GM19351 (cell line): ENCODE data around the gene CPED1.
"Not testable (repeated sequence)": the region's sequence is repeated elsewhere in the genome, so short reads cannot be mapped to it uniquely, and the experiment has no call there.

Experiments
- ATAC-seq: cut with Tn5 transposase; IDR thresholded peaks from one replicate; pipeline ENCODE4 v1.9.1; 2021; ENCODE audit warnings: mild to moderate bottlenecking, moderate library complexity; ENCODE audit not compliant: unreplicated experiment

Gene CPED1

DNA sequence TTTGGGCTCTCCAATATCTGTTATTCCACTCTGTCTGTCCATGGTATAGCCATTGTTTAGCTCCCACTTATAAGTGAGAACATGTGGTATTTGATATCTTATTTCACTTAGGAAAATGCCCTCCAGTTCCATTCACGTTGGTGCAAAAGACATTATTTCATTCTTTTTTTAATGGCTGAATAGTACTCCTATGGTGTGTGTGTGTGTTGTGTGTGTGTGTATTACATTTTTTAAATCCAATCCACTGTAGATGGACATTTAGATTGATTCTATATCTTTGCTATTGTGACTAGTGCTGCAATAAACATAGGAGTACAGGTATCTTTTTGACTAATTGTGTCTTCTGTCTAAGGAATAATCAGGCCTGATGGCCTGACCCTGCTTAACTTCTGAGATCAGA lies 7.4 kb upstream of the CPED1 start:
- ATAC-seq: no peak

DNA sequence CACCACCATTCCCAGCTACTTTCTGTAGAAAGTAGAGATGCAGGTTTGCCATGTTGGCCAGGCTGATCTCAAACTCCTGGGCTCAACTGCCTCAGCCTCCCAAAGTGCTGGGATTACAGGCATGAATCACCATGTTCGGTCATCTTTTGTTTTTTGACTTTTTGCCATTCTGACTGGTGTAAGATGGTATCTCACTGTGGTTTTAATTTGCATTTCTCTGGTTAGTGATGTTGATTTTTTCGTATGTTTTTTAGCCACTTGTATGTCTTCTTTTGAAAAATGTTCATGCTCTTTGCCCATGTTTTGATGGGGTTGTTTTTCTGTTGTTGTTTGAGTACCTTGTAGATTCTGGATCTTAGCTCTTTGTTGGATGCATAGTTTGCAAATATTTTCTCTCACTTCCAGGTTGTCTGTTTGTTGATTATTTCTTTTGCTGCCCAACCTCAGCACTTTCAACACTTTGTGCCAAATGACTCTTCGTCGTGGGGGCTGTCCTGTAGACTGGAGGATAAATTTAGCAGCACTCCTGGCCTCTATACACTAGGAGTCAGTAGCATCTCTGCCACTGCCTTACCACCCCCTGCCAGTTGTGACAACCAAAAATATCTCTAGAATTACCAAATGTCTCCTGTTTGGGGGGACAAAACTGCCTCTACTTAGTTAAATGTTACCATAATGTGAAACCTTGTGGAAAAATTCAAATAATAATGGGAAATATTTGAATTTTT lies 6.5 kb upstream of the CPED1 start:
- peak; percentile 59 for ATAC-seq

DNA sequence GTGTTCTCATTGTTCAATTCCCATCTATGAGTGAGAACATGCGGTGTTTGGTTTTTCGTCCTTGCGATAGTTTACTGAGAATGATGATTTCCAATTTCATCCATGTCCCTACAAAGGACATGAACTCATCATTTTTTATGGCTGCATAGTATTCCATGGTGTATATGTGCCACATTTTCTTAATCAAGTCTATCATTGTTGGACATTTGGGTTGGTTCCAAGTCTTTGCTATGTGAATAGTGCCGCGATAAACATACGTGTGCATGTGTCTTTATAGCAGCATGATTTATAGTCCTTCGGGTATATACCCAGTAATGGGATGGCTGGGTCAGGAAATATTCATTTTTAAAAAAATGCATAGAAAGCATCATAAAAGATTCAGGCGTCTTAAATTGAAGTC lies 4.9 kb upstream of the CPED1 start:
- ATAC-seq: not testable (repeated sequence)

DNA sequence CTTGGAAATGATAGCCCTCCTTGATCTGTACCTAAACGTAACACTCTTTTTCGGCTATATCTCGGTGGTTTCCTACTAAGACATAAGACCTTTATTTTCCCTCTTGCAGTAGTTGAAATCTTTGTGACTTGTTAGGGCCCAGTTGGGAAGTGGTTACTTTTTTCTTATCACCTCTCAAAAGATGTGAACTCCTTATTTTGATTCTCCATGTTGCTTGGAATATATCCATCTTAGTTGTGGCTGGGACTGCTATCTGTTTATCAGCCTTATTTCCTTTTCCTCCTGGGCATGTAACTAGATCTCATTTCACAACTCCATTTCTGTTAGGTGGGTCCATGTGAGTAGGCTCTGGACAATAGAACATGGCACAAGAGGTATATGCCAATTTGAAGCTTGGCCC lies 4.1 kb upstream of the CPED1 start:
- no peak for ATAC-seq

DNA sequence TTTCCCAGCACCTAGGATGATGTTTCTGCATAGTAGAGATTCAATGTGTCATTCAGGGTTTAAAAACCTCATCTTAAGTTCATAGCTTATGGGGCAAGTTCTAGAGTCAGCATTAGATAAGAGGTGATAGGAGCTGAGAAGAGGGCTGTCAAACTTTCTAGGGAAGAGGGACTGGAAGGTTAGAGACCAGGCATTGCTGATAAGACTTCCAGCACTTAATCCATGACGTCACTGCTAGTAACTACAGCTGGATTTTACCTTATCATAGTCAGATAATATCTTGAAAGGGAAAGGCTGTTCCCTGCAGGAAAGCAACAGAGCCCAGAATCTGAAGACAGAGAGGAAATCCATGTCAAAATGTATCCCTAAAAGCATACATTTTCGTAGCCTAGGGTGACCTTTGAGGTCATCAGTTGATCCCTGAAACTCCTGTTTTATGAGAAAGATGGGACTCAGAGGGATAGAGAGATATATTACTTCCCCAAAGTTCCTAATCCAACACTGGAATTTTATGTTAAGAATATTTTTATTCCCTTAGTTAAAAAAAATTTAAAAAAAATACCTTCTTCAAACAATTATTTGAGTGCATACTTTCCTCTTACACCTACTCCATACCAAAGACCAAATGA lies 3.3 kb upstream of the CPED1 start:
- ATAC-seq: no peak

DNA sequence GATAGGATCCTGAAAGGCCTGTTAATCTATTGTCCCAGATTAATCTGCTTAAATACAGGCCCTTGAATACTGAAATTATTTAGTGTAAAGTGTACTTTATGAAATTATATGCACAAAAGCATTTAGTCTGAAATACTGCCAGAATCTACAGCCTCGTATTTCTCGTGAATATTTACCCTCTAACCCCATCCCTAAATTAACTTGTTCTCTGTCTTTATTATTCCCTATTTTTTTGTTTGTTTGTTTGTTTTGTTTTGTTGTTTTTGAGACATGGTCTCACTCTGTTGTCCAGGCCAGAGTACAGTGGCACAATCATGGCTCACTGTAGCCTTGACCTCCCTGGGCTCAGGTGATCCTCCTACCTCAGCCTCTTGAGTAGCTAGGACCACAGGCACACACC lies 2.7 kb upstream of the CPED1 start:
- ATAC-seq: no peak

DNA sequence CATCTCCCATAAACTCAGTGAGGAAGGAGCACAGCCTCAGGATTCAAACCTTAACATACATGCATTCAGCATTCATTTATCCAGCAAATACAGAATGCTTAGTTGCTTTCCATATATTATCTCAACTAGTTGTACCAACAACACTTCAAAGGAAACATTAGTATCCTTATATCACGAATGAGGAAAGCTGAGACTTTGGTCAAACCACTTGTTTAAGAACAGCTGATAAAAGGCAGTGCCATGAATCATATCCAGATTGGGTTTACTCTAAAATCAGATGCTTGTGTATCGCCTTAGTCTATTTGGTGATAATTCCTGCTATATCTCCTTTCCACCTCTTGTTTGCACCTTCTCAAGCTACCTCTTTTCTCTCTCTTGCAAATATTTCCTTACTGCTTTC lies 1.9 kb upstream of the CPED1 start:
- no peak for ATAC-seq

DNA sequence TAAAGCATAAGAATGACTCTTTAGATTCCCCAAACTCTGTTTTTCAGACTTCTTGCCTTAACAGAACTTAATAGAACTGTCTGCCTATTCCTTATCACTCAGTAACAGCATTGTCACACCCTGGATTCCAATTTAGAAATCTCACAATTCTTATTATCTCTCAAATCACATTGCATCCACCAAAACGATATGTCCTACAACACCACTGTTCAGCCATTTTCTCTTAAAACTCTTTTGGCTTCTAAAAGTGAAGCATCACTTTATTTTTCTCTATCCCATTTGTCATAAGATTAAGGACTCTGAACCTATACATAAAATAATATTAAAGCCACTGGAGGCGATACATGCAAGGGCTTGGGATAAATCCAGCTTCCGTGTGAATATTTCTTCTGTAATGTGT lies 1.2 kb upstream of the CPED1 start:
- ATAC-seq: no peak

DNA sequence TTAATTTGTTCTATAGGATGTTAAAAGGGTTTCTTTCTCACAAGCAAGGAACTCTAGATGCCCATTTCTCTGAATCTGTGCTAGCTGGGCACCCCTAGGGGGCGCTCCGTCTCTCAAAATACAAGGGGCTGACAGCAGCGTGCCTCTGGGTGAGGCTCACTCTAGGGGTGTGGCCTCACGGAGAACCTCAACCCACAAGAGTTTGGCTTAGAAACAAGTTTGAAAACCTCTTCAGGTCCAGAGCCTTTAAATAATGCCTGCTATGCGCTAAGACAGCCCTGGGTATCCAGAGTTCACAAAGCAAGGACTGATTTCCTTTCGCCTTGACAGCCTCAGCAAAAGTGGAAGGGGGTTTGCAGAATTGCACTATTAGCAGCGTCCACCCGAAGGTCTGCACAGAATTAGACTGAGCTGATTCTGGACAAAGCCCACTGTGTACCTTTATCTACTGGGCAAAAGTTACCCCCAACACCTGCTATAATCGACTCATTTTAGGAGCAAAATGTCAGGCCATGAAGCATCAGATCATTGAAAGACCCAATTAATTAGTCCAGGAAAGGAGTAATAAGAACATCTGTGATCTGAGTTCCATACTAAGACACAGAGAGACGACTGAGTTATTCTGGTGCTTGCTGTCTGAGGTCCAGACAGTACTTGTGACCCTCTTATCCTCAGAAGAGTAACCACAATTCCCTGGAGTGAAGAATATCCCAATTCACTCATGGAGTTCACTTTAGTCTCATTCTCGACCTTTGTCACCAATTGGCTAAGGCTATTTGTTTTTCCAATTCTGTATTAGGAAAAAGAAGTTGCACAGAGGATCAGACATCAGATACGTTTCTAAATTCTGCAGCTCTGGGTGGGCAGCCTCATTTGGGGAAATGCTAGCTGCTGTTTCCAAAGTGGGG lies 574 bp upstream of the CPED1 start:
- ATAC-seq: peak; percentile 88

DNA sequence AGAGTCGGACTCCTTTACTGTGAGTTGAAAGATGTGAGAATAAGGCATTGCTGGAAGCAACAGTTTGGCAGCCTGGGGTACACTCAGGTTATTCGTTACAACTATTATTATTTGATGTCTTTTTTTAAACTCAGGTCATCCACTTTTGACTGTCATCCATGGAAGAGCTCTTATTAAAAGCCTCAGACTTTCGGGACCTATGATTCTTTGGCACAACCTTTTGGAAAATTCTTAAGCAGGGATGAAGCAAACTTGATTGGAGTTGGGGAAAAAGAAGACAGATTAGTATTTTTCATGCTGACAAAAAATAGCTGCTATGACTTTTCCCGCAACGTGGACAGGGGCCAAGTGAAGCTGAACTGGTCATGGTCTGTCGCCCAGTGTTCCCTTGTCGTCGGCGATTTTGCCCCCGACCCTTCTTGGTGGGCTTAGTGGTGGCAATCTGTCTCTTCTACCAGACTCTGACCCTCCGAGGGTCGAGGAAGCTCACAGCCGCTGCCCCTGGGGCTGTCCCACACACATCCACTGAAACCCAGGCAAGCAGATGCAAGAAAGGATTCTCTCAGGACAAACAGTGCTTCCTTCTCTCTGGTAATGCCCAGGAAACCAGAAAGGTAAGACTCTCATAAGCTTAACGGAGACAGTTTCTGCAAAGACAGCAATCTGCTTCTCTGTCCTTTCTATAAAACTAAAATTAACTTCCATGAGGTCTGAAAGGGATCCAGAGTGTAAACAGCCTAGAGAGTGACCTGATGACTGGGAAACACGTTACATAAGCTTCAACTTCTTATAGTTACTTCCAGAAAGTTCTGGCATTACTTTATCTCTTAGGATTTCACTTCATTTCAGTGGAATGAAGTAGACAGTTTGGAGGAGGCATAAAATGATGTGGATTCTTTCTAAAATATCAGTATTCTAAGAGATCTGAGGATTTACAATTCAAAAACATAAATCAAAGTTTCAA lies 1.0 kb downstream of the CPED1 start:
- ATAC-seq: no peak

DNA sequence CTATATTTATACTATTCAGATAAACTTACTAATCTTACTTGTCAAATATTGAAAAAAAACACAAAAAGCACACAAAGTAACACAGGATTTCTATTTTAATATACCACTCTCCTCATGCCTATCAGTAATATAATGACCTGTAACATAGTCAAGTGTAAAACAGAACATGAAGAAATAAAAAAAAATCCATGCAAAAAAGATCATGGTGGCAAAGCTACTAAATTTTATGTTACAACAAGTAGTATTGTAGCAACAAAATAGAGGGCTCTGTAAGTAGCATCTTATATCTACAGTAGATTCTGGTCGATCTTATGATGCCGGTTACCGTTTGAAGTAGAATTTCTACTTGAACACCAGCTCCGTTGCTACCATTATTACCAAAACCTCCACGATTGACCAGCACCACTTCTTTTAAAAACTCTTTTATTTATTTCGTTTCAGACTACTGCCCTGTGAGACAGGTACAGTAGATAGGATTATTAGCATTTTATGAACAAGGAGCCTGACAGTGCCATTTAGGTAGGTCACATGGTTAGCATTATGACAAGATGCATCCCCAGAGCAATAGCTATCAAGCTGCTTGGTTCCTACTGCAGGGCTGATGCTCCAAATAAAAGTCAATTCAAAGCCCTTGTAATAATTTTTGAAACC lies 2.1 kb downstream of the CPED1 start:
- no peak for ATAC-seq

DNA sequence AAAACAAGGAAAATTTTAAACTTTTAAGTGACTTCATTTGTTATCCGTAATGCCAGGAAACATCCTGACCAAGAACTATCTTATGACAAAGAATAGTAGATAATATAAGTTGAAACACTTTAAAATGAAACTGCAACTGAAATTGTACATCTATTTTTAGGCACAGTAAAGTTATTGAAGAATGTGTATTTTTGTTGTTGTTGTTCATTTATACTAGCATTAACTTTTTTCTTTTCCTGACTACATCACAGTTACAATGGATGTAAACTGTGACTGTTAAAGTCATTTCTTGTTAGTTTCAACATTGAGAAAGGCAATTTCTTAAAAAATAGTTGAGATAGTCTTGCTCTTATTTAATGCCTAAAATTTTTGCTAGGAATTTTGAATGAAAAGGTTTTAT lies 2.6 kb downstream of the CPED1 start:
- ATAC-seq: peak; percentile 27

DNA sequence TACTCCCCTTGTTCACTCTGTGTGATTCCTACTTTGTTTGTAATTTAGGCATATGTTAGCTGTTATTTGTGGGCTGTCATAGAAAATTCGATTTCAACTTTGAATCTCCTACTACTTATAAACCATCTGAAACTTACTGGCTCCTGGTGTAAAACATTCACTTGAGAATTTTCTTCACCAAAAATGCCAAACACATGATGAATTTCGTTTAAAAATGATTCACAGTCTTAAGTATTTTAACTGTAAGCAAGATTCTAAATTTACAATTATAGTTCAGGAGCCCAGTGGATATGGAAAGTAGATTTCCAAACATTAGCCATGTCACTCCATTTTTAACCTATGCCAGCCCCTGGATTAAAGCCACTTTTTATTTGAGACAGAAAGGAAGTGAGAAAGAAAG lies 3.1 kb downstream of the CPED1 start:
- ATAC-seq: no peak

DNA sequence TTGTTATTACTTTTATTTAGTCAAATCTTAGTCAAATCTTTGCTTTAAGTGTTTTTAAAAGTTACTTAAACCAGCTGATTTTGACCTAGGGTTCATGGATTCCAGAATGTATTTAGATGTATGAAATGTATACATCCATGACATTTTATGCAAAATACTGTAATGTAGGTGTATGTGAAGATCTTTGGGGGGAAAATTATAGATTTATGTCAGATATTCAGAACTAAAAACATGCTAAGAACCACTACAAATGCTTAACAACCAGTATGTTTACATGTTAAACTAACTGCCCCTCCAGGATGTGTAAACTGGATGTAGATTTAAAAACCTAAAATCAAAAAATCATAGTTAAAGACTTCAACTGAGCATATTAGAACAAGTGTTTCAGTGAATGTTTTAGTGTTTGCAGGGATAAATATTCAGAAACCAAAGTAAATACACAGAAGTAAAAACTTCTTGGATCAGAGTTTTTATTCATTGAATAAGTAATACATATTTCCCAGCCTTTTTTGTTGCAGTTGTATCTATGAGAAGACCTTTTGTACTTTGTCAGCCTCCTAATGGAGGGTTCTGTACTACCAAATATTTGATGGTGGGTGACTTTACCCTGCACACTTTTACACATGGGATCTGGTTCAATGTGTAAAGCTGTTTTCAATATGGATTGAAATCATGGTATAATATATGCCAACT lies 3.9 kb downstream of the CPED1 start:
- no peak for ATAC-seq

DNA sequence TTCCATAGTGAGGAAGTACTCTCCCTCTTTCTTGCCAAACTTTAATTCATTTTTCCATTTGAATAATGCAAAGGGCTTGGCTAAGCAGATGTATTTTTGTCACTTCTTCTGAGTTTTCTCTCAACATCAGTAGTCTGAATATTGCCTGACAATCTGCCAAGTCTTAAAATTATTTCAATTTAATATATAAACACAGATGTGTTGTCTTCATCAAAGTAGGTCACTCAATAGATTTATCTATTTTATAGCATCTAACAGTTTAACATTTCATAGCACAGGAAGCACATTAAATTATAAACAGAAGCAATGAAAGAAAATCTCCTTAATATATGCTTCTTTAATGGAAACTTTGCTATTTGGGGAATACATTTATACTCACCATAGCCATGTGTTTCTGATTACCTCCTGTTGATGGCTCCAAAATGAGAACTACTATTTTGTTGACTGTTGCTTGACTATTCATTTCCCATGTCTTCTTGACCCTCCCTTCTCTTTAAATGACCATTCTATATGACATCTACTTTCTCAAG lies 4.5 kb downstream of the CPED1 start:
- ATAC-seq: no peak

DNA sequence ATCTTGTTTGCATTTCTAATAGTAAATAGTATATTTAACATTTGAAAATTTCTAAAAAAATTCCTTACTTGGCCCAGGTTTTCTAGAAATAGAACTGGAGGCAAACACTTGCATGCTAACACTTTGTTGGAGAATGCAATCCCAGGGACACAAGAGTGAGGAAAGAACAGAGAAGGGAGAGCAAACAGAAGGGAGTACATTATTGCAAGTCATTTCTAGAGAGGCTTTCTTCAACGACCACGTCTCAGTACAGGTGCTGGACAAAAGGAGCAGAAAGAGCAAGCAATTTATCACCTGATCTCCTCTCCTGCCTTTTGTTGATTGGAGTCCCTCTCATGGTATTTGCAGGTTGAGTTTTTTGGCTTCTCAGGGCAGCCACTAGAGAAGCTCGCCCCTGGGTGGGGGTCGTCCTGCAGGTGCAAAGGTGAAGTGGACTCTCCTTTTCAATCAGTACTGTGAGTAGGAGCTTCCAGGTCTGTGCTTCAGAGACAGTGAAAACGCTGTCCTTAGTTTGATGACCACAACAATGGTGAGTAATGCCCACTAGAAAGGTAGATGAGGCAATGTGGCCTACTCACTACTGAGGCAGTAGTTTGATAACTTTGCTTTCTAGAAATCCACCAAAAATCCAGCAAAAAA lies 5.2 kb downstream of the CPED1 start:
- ATAC-seq: no peak

DNA sequence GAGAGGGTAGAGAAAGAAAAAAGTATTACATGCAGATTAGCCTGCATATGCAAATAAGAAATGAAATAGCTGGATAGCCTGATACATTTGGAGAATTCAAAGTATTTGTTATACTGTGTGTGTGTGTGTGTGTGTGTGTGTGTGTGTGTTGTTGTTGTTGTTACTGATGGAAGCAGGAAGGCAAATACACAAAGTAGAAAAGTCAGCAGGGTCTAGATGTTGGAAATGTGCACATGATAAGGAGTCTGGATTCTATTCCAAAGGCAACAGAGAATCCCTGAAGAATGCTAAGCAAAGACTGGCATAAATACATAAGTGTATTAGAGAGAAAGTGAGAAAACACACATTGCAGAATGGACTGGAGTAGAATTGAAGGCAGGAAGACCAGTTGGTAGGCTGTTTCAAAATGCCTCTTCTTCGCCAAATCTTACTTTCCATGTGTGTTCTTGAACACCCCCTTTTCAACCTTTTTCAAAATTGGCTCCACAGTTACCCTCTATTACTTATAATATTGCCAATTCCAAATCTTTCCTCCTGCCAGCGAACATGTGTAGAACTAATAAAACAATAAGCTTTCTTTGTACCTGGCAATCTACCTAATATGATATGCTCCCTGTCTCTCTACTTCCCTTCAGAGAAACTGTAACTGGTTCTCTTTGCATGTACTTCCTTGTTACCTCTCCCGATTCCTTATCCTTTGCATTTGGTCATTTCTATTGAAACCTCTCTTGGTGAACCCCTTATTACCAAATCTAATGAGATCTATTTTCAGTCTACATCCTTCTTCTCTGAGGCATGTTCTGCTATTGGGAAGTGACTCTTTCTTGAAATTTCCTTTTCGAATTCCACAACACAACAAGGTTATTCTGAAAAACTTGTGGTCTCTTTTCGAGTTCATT lies 6.2 kb downstream of the CPED1 start:
- ATAC-seq: no peak

DNA sequence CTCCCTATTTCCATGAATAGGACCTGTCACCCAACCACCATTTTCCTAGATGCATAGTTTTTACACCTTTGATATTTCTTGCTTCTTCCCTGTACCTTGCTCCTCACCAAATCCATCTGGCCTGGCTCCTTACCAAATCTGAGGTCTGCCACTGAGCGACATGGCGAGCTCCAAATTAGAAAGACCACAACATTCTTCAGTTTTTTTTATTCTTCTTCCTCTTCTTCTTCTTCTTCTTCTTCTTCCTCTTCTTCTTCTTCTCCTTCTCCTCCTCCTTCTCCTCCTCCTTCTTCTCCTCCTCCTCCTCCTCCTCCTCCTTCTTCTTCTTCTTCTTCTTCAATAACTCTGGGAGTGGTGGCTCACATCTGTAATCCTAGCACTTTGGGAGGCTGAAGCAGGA lies 7.1 kb downstream of the CPED1 start:
- ATAC-seq: no peak
